ENCODE measurements around the gene CAD.
"Not testable (repeated sequence)": the region's sequence is repeated elsewhere in the genome, so short reads cannot be mapped to it uniquely, and the experiment has no call there.

CAD gene

DNA sequence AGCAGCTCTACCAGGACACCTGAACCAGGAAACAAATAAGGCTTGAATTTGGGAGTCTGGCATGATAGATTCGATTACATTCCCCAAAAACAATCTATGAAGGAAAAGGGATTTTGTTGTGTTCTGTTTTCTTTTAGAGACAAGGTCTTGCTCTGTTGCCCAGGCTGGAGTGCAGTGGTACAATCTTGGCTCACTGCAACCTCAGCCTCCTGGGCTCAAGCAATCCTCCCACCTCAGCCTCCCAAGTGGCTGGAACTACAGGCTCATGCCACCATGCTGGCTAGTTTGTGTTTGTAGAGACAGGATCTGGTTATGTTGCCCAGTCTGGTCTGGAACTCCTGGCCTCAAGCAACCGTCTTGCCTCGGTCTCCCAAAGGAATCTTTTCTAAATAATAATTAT lies 19.1 kb upstream of the CAD start:
- not testable (repeated sequence) for DNase-seq (ENCODE audit: insufficient read length, low spot score); FAIRE-seq

DNA sequence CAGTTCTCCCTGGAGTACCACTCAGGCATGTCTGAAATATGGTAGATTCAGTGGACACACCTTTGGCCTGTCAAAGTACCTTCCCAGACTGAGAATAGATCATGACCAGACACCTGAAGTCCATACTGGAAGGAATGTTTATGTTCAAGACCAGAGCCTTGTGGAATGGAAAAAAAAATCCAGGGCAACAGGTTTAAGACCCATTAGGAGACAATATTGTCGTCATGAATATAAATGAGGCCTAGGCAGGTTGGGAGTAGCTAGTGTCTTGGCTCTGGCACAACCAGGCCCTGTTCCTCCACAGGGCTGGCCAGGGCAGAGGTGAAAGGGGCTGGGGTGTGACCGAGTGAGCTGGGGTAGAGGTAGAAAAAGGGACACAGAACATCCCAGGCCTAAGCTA lies 18.5 kb upstream of the CAD start:
- DNase-seq (ENCODE audit: insufficient read length, low spot score) (no peak), FAIRE-seq (no peak)

DNA sequence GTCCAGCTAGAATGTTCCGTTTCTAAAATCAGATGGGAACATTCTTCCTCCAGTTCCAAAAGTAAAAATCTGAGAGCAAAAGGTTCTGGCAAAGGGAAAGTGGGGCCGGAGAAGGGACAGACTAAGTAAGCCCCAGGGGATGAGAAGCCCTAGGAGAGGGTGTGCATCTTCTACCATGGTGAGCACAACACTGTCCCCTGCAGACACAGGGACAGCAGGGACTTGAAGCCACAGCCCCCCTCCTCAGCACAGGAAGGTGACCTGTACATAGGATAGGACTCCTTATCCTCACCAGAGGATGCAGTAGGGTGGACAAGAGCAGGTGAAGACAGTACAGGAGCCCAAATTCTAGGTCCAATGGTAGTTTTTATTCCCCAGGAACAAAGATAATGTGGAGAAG lies 17.9 kb upstream of the CAD start:
- DNase-seq (ENCODE audit: insufficient read length, low spot score), result no peak
- no peak for FAIRE-seq

DNA sequence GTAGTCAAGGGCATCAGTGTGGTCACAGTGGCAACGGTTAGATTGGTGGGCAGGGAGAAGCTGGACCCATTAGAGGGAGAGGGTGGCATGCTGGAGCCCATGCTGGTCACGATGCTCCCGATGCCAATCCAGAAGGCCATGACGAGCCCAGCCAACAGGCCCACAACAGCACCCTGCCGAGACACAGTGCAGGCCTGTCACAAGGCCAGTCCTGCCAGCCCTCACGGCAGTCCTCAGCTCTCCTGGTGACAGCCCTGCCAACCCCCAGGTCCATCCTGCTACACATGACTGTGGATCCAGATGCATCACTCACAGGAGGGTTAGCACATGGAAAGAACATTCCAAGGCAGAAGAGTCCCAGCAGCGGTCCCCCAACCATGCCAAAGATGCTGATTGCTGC lies 15.5 kb upstream of the CAD start:
- DNase-seq (ENCODE audit: insufficient read length, low spot score) (no peak), FAIRE-seq (no peak)

DNA sequence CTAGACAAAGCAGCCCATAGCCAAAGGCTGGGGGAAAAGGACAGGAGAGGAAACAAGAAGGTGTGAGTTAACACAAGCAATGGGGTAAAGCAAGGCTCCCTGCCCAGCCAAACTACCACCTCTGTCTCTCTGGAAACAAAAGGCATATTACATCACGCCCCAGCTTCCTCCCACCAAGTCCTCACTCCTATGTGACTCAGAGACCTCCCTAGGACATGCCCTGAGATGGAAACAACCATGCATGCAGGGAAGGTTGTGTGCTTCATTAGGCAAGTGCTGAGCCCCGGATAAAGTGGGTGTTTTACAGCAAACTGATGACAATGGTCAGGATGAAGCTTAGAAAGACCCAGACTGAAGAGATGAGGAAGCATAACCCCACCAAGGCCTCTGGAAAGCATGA lies 14.3 kb upstream of the CAD start:
- no peak for FAIRE-seq

GRCh38 chr2:27203741-27204140 lies 13.4 kb upstream of the CAD start:
- DNase-seq (ENCODE audit: insufficient read length, low spot score) (no peak), FAIRE-seq (no peak)

More for the DNA sequence above, 14.3 kb upstream of the CAD start:
- no peak for DNase-seq (ENCODE audit: insufficient read length, low spot score)

DNA sequence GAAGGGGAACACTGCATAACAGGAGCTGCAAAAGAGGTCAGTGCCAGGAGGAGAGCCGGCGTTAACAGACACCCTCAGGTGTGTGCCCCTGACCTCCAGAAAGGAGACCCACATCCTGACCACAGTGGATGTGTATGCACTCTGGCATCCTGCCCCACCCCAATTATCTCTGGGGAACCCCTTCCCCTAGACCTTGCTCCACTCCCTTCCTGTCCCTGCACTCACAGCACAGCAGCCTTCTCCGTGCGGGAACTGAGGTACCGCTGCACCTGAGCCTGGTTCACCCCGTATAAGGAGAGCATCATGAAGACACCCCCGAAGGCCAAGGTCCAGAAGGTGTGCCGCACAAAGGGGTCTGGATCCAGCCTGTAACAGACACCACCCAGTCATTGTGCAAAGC lies 12.6 kb upstream of the CAD start:
- FAIRE-seq (no peak), DNase-seq (ENCODE audit: insufficient read length, low spot score) (no peak)

- DNase-seq (ENCODE audit: insufficient read length, low spot score) (no peak), FAIRE-seq (no peak)
Observed at GRCh38 chr2:27205206-27205605, 12.0 kb upstream of the CAD start.

GRCh38 chr2:27206346-27206745 lies 10.8 kb upstream of the CAD start:
- no peak for FAIRE-seq
- no peak for DNase-seq (ENCODE audit: insufficient read length, low spot score)

DNA sequence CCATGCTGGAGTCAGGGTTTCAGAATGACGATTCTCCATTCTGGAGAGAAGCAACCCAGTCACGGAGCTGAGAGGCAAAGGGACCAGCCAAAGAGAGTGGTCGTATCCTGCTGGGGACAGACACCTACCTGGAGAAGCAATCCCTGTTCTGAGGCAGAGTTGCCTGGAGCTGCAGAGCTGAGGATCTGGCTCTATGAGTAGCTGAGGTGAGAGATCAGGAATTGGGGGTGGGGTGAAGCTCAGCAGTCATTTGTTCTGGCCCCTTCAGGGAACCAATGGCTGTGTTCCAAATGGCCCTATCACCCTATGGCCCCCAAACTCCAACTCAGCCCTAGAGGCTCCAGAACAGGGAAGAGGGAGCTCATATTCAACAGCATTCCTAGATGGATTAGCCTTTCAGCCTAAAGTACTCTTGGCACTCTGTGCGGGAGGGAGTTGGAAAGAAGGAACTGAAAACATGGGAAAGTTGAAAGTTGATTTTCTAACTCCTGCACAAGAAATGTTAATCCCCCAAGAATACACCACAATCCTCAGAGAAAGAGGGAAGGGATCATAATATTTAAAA lies 8.6 kb upstream of the CAD start:
- FAIRE-seq (no peak), DNase-seq (ENCODE audit: insufficient read length, low spot score) (no peak)

- FAIRE-seq (peak; percentile 20), DNase-seq (ENCODE audit: insufficient read length, low spot score) (no peak)
Observed at GRCh38 chr2:27209621-27210401, 7.4 kb upstream of the CAD start.

- peak; percentile 60 for DNase-seq (ENCODE audit: insufficient read length, low spot score)
- no peak for FAIRE-seq
Observed at GRCh38 chr2:27211241-27211942, 5.8 kb upstream of the CAD start.

DNA sequence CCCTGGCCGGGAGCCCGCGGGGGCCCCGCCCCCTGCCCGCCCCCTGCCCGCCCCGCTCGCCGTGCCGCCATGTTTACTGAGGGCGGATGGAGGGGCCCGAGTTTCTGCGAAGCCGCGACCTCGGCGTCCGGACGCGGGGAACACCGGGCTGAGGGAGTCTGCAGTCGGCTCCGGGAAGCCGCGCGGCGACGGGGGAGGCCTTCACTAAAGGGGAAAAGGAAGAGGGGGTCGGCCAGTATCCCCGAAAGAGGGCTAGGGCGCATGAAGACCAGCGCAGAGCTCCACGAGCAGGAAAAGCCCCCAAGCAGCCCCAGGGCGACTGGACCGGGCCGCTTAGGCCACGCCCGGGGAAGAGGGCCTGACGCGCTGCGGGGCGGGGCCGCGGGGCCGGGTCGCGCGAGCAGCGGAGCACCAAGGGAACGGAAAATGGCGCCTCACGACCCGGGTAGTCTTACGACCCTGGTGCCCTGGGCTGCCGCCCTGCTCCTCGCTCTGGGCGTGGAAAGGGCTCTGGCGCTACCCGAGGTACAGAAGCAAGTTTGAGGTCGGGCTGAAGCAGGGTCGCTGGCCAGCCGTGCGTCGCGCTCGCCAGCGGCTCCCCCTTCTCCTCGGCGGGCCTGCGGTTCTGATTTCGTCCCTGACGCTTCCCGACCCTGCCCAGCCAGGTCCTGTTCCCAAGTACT lies 5.1 kb upstream of the CAD start, which contains the start of the genes ATRAID and SLC5A6:
Gene ATRAID (plus strand): TSS at position 99 of the 683 bp plus-strand sequence. CDS start 328 bp downstream, at position 427.
Gene SLC5A6 (minus strand): TSS at position 326 of the 683 bp plus-strand sequence. CDS start 4,618 bp downstream, outside the sequence.
- DNase-seq (ENCODE audit: insufficient read length, low spot score) (peak; percentile 97), FAIRE-seq (peak; percentile 33)

DNA sequence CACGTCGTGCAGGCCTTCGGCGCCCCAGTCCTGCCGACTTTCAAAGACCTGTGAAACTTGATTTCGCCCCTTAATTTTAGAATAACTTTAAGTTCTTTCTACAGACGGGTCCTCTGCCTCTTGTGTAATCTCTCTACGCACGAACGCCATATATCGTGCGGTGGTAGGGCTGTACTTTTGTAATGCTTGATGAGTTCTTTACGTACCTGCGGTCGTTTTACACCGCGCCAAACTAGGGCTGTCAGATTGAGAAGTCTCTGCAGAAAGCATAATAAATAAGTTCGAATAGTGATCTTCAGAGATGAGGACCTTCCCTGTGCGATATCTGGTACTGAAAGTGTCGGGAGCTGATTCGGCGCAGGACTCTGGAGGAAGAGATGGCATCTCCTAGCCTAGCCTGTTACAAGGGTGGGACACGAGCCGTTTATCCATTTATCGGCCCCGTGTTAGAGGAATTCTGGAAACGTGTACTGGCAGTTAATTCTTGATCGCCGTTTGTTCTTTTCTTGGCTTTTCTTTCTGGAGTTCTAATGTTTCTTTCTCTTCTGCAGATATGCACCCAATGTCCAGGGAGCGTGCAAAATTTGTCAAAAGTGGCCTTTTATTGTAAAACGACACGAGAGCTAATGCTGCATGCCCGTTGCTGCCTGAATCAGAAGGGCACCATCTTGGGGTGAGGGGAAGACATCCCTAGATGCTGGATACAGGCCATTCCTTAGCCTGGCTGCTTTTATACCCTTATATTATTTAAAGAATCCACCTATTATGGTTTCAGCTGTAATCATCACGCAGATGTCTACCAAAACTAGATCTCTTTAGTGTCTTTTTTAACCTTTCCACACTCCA lies 4.3 kb upstream of the CAD start:
- DNase-seq (ENCODE audit: insufficient read length, low spot score) (peak; percentile 41), FAIRE-seq (no peak)

DNA sequence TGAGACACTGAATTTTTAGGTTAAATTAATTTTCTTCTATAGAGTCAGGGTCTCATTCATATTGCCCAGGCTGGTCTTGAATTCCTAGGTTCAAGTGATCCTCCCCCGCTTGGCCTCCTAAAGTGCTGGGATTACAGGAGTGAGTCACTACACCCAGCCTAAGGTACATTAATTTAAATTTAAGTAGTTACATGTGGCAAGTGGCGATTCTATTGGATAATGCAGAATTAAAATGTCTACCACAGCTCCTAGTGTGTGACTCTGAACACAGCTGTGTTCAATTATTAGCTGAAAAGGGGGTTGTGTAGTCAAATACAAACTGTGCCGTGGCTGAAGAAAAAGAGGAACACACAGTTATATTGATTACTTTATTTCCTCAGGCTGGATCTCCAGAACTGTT lies 2.2 kb upstream of the CAD start:
- DNase-seq (ENCODE audit: insufficient read length, low spot score), result no peak
- no peak for FAIRE-seq

DNA sequence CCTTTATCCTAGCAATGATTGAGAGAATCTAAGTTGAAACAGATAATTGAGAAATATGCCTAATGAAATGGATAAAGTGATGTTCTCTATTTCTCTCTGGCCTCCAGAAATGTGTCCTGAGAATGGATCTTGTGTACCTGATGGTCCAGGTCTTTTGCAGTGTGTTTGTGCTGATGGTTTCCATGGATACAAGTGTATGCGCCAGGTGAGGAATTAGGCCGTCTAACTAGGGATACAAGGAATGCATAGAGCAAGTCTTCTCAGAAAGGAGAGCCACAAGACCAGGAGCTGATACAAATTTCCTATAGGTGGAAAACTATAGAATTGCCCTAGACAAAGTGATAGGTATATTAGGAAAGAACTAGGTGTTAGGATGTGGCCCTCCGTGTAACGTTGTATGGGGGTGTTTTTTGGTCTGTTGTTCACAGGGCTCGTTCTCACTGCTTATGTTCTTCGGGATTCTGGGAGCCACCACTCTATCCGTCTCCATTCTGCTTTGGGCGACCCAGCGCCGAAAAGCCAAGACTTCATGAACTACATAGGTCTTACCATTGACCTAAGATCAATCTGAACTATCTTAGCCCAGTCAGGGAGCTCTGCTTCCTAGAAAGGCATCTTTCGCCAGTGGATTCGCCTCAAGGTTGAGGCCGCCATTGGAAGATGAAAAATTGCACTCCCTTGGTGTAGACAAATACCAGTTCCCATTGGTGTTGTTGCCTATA lies 592 bp upstream of the CAD start:
- DNase-seq (ENCODE audit: insufficient read length, low spot score) (no peak), FAIRE-seq (no peak)

DNA sequence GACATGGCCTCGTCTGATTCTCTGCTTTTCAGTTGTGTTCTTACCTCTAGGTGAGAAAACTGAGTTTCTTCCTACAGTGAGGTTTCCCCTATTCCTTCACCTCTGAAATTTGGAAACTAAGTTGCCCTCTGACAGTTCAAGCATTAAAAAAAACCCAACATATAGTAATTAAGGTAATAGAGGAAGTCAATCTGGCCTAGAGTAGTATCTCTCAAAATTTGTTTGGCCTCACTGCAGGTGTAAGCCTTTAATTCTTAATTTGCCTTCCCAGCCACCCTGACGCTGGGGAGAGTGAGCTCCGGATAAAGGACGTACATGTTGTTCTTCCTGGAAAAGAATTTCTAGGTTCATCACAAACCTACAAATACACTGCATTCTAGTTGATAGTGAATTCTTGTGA lies 1.4 kb downstream of the CAD start:
- no peak for FAIRE-seq
- DNase-seq (ENCODE audit: insufficient read length, low spot score), result no peak

- no peak for FAIRE-seq
- no peak for DNase-seq (ENCODE audit: insufficient read length, low spot score)
Observed at GRCh38 chr2:27219091-27219490, 1.9 kb downstream of the CAD start.

GRCh38 chr2:27220091-27220490 lies 2.9 kb downstream of the CAD start:
- no peak for DNase-seq (ENCODE audit: insufficient read length, low spot score)
- no peak for FAIRE-seq

GRCh38 chr2:27221166-27221565 lies 4.0 kb downstream of the CAD start:
- no peak for DNase-seq (ENCODE audit: insufficient read length, low spot score)
- FAIRE-seq, result no peak

All from HTR-8/SVneo (cell line).